ENCODE results near the gene DNAJC6.

DNA sequence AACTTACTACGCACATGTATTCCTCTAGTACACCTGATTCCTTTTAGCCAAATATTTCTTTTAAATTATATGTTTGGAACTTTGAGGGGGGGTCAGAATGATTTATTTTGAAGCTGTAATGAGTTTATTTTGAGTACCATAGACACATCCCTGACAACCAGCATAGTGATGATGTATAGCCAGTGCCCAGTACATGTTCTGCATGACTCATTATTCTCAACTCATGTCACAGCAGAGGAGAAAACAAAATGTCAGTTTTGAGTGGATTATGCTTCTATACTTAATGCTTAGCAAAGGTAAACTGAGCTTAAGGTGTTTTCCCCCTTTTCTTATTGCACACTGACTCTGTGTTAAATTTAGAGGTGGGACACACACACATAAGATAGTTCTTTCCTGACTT lies 88.7 kb downstream of the DNAJC6 start:
- TF ChIP-seq TAF1 (IDR thresholded peaks at IDR 0.05; ENCODE audit: low read depth, low read length) (no peak), POLR2A (IDR thresholded peaks at IDR 0.05; ENCODE audit: low read depth, low read length) (no peak), SPI1 (IDR thresholded peaks at IDR 0.05; ENCODE audit: low read depth, low read length) (no peak), POU2F2 (IDR thresholded peaks at IDR 0.05; ENCODE audit: low read depth, low read length) (no peak)
